GM06990 (cell line): ENCODE data around the gene CUX1.
"Not testable (repeated sequence)": the region's sequence is repeated elsewhere in the genome, so short reads cannot be mapped to it uniquely, and the experiment has no call there.

ENCODE experiments used
- DNase-seq: peaks from one replicate; pipeline ENCODE4 v3.0.0-alpha.2; 2011; ENCODE audit not compliant: insufficient read length; ENCODE audit errors: extremely low read depth
- H3K27me3 ChIP-seq: replicated peaks from 2 replicates; pipeline ENCODE4 v1.6.0; 2011; ENCODE audit warnings: low read length; ENCODE audit not compliant: control insufficient read depth, insufficient read depth
- H3K36me3 ChIP-seq: 2 replicates; pipeline ENCODE4 v1.5.1; 2011; ENCODE audit warnings: low read length; ENCODE audit not compliant: control insufficient read depth, insufficient read depth
- H3K4me3 ChIP-seq: replicated peaks from 2 replicates; pipeline ENCODE4 v1.5.1; 2011; ENCODE audit warnings: low read depth, mild to moderate bottlenecking, control low read depth, low read length
- TF ChIP-seq, protein P1 (sequence below): IDR thresholded peaks from 2 replicates; pipeline ENCODE4 v1.5.1; 2011; ENCODE audit warnings: low read length, control low read depth, mild to moderate bottlenecking, inconsistent platforms; ENCODE audit not compliant: insufficient read depth, poor library complexity, severe bottlenecking

The CUX1 gene

DNA sequence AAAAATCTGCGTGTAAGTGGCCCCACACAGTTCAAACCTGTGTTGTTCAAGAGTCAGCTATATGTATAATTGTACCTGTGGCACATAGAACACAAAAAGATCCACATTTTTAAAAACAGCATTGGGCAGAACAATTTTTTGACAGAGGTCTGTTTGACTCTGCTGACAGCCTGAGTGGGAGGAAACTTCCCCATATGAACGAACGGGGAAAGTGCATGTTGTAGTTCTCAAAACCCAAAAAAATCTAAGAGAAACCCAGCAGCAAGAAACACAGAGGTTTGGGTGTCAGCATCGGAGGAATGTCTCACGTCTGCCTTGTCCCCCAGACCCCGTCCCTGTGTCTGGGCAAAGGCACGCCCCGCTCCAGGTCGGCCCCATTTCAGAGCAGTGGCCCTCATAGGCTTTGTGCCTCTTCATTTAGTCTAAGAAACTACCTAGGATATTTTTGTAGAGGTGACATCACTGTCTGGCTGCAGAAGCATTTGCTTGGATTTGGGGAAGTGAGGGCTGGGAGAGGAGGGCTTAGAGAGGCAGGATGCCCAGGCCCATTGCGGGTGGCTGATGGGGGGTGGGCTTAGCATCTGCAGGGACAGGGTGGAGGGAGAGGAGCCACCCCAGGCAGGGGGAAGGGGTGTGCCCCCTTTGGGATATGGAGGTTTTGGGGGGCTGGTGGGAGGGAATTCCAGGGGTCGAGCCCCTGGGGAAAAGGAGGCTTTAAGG lies 11.0 kb downstream of the CUX1 start:
- TF ChIP-seq, protein P1, sequence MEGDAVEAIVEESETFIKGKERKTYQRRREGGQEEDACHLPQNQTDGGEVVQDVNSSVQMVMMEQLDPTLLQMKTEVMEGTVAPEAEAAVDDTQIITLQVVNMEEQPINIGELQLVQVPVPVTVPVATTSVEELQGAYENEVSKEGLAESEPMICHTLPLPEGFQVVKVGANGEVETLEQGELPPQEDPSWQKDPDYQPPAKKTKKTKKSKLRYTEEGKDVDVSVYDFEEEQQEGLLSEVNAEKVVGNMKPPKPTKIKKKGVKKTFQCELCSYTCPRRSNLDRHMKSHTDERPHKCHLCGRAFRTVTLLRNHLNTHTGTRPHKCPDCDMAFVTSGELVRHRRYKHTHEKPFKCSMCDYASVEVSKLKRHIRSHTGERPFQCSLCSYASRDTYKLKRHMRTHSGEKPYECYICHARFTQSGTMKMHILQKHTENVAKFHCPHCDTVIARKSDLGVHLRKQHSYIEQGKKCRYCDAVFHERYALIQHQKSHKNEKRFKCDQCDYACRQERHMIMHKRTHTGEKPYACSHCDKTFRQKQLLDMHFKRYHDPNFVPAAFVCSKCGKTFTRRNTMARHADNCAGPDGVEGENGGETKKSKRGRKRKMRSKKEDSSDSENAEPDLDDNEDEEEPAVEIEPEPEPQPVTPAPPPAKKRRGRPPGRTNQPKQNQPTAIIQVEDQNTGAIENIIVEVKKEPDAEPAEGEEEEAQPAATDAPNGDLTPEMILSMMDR, result no peak

DNA sequence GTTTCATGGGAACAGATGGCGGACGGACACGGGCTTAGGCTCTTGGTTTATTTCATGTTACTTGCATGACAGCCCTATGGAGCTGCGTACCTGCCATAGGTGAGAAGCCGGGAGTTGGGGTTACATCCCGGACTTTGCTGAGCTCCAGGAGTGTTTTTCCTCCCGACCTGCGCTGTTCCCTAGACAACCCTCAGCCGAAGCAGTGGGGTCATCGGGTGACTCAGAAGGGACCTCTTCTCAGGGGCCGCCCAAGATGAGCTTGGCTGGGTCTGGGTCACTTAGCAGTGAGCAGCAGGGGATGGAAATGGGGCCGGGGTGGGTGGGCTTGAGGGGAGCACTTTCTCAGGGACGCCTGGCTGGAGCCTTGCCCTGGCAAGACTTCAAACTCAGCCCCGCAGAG lies 11.9 kb downstream of the CUX1 start:
- TF ChIP-seq, protein P1, result no peak
- H3K36me3 ChIP-seq, result no peaks in the 10 kb centered on the region
- no peaks in the 10 kb centered on the region for H3K27me3 ChIP-seq
- no peak for DNase-seq
- no peak overlapping the region for H3K4me3 ChIP-seq

More for the DNA sequence above, 11.0 kb downstream of the CUX1 start:
- H3K36me3 ChIP-seq, result no peaks in the 10 kb centered on the region
- H3K4me3 ChIP-seq, result no peak overlapping the region
- H3K27me3 ChIP-seq, result no peaks in the 10 kb centered on the region
- no peak for DNase-seq

DNA sequence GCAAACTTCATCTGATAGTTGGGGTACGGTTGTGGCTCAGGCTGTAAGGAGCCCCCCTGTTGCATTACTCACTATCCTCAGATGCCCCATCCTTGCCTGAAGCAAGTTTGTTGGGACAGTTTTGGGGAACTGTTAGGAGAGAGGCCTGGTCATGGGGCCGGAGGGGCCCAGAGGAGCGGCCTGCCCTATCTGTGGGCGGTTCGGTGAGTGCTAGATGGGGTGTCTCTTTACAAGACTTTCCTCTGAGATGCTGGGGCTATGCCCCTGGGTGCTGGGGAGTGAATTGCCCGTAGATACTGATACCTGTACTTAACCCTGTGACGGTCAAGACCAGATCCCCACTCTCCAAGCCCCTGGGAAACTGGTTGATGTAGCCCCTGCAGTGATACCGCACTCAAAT lies 12.4 kb downstream of the CUX1 start:
- Histone ChIP-seq H3K27me3 (no peaks in the 10 kb centered on the region), H3K36me3 (no peaks in the 10 kb centered on the region), H3K4me3 (no peak overlapping the region)
- TF ChIP-seq, protein P1, result no peak
- DNase-seq, result no peak

DNA sequence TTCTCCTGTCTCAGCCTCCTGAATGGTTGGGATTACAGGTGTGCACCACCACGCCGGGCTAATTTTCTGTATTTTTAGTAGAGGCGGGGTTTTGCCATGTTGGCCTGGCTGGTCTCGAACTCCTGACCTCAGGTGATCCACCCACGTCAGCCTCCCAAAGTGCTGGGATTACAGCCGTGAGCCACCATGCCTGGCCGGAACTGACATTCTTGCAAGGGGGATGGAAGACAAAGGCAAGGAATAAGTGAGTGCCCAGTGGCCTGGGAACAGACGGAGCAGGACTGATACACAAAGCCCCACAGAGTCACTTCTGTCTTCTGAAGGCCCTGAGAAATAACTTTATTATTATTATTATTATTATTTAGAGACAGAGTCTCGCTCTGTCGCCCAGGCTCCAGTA lies 14.0 kb downstream of the CUX1 start:
- H3K27me3 ChIP-seq, DNase-seq, H3K36me3 ChIP-seq: not testable (repeated sequence)

DNA sequence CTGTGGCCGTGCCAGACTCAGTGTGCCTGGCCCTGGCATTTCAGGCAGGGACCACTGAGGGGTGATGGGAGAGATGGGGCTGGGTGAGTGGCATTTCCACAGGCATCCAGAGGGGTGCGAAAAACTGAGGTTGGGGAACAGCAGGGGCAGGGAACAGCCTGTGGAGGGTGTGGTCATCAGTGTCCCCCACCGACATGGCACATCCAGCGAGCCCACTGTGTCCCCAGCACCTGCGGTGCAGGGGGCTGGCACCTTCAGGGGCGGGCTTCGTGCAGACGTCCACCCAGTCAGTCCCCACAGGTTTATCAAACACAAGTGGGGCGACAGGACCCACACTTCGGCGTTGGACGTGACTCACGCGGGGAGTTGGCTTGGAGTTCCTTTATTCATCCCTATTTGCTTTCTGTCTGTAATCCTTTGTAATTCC lies 14.8 kb downstream of the CUX1 start:
- no peak overlapping the region for H3K4me3 ChIP-seq
- H3K27me3 ChIP-seq, result no peaks in the 10 kb centered on the region
- TF ChIP-seq, protein P1, result no peak
- no peaks in the 10 kb centered on the region for H3K36me3 ChIP-seq
- DNase-seq, result no peak

More for the DNA sequence above, 14.0 kb downstream of the CUX1 start:
- not testable (repeated sequence) for H3K4me3 ChIP-seq

DNA sequence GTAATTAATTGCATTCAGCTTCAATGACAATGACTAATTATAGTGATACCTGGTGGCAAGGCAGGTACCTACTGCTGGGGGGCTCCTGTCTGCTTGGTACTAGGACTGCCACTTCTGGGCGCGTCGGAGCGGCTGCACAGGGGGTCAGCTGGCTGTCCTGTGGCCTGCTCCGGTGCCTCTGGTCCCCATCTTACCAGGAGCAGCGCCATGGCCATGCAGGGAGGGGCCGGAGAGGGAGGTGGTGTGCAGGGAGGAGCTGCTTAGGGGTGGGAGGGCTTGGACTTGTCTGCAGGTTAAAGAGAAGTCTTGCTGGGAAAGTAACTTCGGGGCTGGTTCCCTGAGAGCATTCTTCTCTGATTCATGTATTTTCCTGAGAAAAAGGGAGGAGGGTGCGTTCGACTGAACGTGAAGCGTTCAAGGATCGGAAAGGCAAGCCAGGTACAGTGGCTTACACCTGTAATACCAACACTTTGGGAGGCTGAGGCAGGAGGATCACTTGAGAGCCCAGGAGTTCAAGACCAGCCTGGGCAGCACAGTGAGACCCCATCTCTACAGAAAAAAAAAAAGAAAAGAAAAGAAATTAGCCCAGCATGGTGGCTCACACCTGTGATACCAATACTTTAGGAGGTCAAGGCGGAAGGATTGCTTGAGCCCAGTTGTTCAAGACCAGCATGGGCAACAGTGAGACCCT lies 15.4 kb downstream of the CUX1 start:
- Histone ChIP-seq H3K36me3 (no peaks in the 10 kb centered on the region), H3K4me3 (no peak overlapping the region), H3K27me3 (no peaks in the 10 kb centered on the region)
- DNase-seq, result no peak
- TF ChIP-seq, protein P1, result no peak
